ENCODE measurements around the gene NAALADL2. TPM values are rescaled to one million over a fixed set of nuclear protein-coding genes. Genes with fewer than 3 reads are reported as not detected.

The NAALADL2 gene
- total and polyA plus RNA-seq, 8 donors: 0.76 to 15.4 (median 7.9) TPM

DNA sequence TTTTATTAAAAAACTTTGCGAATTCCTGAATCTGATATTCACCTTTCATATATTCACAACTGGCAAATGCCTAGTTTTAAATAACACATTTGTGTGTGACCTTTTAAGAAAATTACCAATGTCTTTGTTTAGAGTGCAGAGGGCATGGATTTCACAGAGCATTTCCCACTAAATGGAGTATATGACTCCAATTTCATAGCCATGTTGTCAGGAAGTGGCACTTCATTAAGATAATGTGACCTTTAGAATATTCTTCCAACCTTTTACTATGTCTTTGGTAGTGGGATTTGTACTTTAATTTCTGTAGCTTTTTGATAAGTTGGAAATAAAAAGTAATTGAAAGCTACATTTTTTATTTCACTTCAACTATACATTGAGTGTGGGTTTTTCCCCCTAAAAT, 188.7 kb downstream of the NAALADL2 start:
- TF ChIP-seq, protein P1, sequence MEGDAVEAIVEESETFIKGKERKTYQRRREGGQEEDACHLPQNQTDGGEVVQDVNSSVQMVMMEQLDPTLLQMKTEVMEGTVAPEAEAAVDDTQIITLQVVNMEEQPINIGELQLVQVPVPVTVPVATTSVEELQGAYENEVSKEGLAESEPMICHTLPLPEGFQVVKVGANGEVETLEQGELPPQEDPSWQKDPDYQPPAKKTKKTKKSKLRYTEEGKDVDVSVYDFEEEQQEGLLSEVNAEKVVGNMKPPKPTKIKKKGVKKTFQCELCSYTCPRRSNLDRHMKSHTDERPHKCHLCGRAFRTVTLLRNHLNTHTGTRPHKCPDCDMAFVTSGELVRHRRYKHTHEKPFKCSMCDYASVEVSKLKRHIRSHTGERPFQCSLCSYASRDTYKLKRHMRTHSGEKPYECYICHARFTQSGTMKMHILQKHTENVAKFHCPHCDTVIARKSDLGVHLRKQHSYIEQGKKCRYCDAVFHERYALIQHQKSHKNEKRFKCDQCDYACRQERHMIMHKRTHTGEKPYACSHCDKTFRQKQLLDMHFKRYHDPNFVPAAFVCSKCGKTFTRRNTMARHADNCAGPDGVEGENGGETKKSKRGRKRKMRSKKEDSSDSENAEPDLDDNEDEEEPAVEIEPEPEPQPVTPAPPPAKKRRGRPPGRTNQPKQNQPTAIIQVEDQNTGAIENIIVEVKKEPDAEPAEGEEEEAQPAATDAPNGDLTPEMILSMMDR (IDR thresholded peaks at IDR 0.05): no peak
- Histone ChIP-seq H3K27ac (no peak overlapping the region), H3K4me1 (no peaks in the 10 kb centered on the region), H3K9me3 (no peaks in the 10 kb centered on the region), H3K27me3 (no peaks in the 10 kb centered on the region), H3K4me3 (no peak overlapping the region), H3K36me3 (no peaks in the 10 kb centered on the region)
- FAIRE-seq (no peak), ATAC-seq (no peak), DNase-seq (no peak)
- intact Hi-C loops (cut with DNase I): no loop called here
- WGBS, 2 donors: 87 to 94% methylated on average over 1 of the region's 1 CpG

DNA sequence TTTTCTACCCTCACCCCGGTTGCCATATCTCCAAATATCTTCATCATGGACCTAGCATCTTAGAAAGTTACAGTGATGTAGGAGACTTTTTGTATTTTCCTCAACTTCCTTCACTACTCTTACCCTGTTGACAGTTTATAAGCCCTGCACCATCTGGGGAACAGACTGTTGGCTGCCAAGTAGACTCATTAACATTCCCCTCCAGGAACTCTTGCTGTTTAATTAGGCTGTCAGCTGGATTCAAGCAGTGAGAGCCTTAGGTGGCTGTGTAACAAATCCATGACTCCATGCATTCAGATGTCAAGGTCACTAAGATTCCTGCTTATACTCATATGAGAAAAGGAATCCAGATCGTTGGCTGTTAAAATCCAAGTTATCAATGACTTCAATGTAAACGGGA, 198.3 kb downstream of the NAALADL2 start:
- WGBS, 2 donors: 65 to 76% methylated on average over 3 of the region's 3 CpGs
- DNase-seq (no peak), ATAC-seq (no peak), FAIRE-seq (no peak)
- no peaks in the 10 kb centered on the region for H3K4me1 ChIP-seq
- H3K27ac ChIP-seq: no peak overlapping the region
- no peaks in the 10 kb centered on the region for H3K27me3 ChIP-seq
- TF ChIP-seq, protein P1 (IDR thresholded peaks at IDR 0.05): no peak
- H3K4me3 ChIP-seq: no peak overlapping the region
- no peaks in the 10 kb centered on the region for H3K36me3 ChIP-seq
- no peaks in the 10 kb centered on the region for H3K9me3 ChIP-seq
- intact Hi-C loops (cut with DNase I): no loop called here

DNA sequence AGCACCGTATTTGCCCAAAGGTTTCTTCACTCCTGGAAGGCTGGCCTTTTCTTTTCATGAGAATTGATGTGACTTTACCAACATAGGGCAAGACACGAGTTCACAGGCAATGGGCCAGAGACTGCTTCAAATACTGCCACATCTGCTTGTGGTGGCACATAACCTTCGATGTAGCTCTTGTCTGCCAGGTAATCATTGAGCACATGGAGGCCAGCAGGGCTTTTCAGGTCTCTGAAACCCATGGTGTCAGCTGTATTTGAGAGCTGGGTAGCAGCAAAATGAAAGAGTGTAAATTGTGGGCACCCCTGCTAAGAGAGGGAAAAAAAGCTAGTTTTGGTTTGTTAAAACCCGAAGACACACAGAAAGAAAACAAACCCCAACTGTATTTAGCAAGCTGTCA, 200.7 kb downstream of the NAALADL2 start:
- intact Hi-C loops (cut with DNase I): no loop called here
- Histone ChIP-seq H3K9me3 (no peaks in the 10 kb centered on the region), H3K4me1 (peaks cover 0 to 7% (median 3%) of the 10 kb centered on the region in 3 donors), H3K27ac (no peak overlapping the region), H3K4me3 (no peak overlapping the region), H3K36me3 (no peaks in the 10 kb centered on the region), H3K27me3 (no peaks in the 10 kb centered on the region)
- no peak for FAIRE-seq
- no peak for ATAC-seq
- TF ChIP-seq, protein P1 (IDR thresholded peaks at IDR 0.05): no peak
- WGBS, 2 donors: 56 to 59% methylated on average over 4 of the region's 4 CpGs
- no peak for DNase-seq

DNA sequence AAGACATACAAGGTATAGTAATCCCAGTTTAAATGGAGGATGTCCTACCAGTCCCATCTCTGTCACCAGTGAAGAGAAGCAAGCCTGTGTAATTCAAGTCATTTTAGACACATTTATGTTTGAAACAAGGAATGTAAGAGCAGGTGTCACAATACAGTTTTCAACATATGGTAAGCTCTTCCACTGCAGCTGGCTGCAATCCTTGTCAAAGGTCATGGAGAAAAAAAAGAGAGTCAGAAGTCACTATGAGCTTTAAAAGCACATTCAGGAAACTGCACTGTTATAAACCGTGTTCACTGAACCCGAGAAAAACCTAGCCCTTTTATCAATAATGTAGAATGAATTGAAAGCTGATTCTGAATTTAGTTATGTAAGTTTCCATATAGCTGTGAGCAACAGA, 206.4 kb downstream of the NAALADL2 start:
- TF ChIP-seq, protein P1 (IDR thresholded peaks at IDR 0.05): no peak
- no peak for FAIRE-seq
- Histone ChIP-seq H3K4me1 (peaks cover 0 to 7% (median 3%) of the 10 kb centered on the region in 3 donors), H3K27me3 (no peaks in the 10 kb centered on the region), H3K4me3 (no peak overlapping the region), H3K36me3 (no peaks in the 10 kb centered on the region), H3K27ac (no peak overlapping the region), H3K9me3 (no peaks in the 10 kb centered on the region)
- ATAC-seq: no peak
- no peak for DNase-seq
- intact Hi-C loops (cut with DNase I): no loop called here
- 82 to 86% methylated on average over 2 of the region's 2 CpGs for WGBS, 2 donors

DNA sequence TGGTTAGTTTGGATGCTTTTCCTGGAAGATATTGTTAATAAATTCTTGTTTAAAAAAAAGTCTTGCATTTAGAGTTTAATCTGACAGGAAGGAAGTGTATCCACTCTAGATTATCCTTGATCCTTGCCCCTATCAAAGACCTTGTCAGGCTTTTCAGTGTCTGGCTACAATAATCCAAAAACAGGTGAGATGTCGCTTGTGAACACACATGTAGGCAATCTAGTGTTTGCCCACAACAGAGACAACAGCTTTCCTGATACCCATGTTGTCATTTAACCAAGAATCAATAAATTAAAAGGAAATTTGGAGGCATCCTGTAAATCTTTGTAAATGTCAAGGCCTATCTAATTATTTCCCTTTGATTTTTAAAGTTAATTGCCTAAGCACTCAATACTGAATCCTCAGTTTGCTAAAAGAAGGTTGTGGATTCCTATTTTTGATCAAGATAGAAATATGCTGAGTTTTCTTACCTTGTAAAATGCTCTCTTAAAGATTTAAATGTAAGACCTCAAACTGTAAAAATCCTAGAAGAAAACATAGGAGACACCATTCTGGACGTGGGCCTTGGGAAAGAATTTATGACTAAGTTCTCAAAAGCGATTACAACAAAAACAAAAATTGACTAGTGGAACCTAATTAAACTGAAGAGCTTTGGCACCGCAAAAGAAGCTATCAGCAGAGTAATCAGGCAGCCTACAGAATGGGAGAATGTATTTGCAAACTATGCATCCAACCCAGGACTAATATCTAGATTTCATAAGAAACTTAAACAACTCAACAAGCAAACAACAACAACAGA, 207.7 kb downstream of the NAALADL2 start:
- intact Hi-C loops (cut with DNase I): no loop called here
- DNase-seq (no peak), ATAC-seq (no peak), FAIRE-seq (no peak)
- no peak overlapping the region for H3K4me3 ChIP-seq
- H3K4me1 ChIP-seq: peaks cover 0 to 7% (median 3%) of the 10 kb centered on the region in 3 donors
- no peaks in the 10 kb centered on the region for H3K27me3 ChIP-seq
- no peaks in the 10 kb centered on the region for H3K9me3 ChIP-seq
- WGBS, 2 donors: 87 to 94% methylated on average over 4 of the region's 4 CpGs
- H3K27ac ChIP-seq: no peak overlapping the region
- no peaks in the 10 kb centered on the region for H3K36me3 ChIP-seq
- TF ChIP-seq, protein P1 (IDR thresholded peaks at IDR 0.05): no peak
